SU-DHL-6 (cell line): ENCODE measurements around the gene CCDC116.

ENCODE experiments used
- CTCF ChIP-seq: fragments of 200-600 bp; sonication (generic); IDR thresholded peaks from one replicate; pipeline ENCODE4 v1.5.1; 2017; ENCODE audit warnings: antibody characterized with exemption, mild to moderate bottlenecking, low read length, moderate library complexity; ENCODE audit not compliant: insufficient read depth, poor library complexity, severe bottlenecking
- EZH2phosphoT487 ChIP-seq: fragments of 200-600 bp; sonication (generic), shearing (Covaris generic); conservative IDR thresholded peaks from 2 replicates; pipeline ENCODE4 v1.6.1; 2018; ENCODE audit warnings: mild to moderate bottlenecking, antibody characterized with exemption, low read length, moderate library complexity, mixed read lengths

GRCh38 chr22:21603973-21604372, 28.6 kb upstream of the CCDC116 start:
- TF ChIP-seq CTCF (no peak), EZH2phosphoT487 (no peak)
